IPS-NIHi7 (cell line): ENCODE measurements around the gene SERHL2.
"Not testable (repeated sequence)": the region's sequence is repeated elsewhere in the genome, so short reads cannot be mapped to it uniquely, and the experiment has no call there.

Experiments
- DNase-seq: peaks from one replicate; pipeline ENCODE4 v3.0.0; 2012; ENCODE audit warnings: mixed read lengths; ENCODE audit errors: extremely low spot score

SERHL2 gene

GRCh38 chr22:42553475-42554361 is at the start of gene SERHL2:
SERHL2 (plus strand) TSS chr22:42553956; CDS start chr22:42554021, 65 bp downstream.
- peak; percentile 95 for DNase-seq

DNA sequence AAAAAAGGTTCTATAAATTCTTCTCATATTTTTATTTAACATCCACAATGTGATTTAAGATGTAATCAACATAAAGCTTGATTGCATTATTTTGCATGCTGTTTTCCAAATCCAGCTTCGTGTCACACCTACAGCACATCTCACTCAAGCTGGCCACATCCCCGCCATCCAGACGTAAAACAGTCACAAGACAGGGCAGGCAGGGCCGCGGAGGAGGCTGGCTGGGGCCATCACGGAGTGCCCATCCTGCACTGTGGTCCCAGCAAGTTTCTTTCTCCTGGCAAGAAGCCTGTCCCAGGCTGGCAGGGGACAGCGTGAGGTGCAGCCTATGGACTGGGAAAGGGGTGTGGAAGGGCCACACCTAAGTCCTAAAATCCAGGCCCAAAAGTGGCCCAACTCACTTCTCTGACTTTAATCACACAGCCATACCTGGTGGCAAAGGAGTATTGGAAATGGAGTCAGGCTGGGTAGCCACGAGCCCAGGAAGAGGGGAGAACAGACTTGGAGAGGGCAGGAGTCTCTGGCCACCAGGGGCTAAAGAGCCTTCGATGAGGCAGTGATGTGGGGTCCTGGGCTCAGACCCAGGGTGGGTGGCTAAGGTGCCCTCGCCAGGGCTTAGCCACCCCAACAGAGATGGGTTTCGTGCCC is 45.3 kb upstream of the SERHL2 start:
- DNase-seq, result not testable (repeated sequence)

DNA sequence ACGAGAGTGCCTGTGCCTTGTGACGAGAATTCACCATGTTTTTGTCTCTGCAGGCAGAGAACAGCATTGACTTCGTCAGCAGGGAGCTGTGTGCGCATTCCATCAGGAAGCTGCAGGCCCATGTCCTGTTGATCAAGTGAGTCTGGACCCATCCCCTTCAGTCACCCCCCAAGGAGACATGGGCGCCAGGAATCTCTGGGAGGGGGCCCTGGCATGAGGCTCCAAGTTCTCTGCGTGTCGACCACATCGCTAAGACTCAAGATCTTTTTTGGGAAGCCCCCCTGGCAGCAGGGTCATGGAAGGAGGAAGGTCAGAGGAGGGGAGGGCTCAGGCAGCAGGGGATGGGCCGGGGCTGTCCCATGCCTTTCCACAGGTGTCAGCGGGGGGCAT is 44.8 kb upstream of the SERHL2 start:
- DNase-seq, result not testable (repeated sequence)

GRCh38 chr22:42509548-42509947 is 44.2 kb upstream of the SERHL2 start:
- DNase-seq, result no peak

DNA sequence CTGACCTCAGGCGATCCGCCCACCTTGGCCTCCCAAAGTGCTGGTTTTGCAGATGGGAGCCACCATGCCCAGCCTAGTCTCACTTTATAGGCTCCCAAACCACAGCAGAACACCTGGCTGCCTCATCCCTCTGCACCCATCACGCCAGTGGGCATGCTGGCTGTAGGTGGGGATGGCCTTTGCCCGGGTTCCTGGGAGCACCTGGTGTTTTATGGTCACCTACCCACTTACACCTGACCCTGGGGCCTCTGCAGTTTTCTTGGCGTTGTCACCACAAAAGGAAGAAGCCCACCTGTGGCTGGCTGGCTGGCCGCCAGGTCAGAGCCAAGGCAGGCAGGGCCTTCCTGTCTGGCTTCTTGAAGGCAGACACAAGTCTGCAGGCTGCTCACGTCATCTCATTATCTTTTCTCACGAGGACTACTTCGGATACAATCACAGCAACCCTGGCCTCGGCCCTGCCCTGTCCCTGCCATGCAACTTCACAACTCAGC is 42.3 kb upstream of the SERHL2 start:
- DNase-seq, result no peak

DNA sequence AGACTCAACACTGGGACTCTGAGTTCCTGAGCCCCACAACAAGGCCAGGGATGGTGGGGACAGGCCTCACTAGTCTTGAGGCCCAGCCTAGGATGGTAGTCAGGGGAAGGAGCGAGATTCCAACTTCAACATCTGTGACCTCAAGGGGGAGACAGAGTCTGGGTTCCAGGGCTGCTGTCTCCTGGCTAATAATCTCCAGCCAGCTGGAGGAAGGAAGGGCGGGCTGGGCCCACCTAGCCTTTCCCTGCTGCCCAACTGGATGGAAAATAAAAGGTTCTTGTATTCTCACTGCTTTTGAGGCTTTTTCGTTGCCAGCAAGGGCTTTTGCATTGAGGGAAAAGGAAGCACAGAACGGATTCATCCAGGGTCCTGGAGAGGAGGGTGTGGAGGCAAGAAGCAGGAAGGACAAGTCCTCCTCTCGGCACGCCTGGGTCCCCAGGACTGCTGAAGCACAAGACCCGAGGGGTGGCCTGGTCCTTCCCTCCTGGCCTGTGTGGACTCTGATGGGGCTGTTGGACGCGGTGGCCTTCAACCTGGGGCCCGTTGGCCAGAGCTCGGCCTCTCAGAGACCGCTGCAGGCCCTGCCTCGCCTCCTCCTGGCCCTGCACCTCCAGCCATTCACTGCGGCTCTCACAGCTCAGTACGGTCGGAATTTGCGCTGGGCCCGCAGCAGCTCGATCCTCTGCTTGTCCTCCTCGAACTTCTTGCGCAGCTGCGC is 41.3 kb upstream of the SERHL2 start:
- peak; percentile 35 for DNase-seq

GRCh38 chr22:42514331-42514730 is 39.4 kb upstream of the SERHL2 start:
- DNase-seq, result not testable (repeated sequence)

- DNase-seq, result not testable (repeated sequence)
Measured at GRCh38 chr22:42515304-42515703, 38.5 kb upstream of the SERHL2 start.

DNA sequence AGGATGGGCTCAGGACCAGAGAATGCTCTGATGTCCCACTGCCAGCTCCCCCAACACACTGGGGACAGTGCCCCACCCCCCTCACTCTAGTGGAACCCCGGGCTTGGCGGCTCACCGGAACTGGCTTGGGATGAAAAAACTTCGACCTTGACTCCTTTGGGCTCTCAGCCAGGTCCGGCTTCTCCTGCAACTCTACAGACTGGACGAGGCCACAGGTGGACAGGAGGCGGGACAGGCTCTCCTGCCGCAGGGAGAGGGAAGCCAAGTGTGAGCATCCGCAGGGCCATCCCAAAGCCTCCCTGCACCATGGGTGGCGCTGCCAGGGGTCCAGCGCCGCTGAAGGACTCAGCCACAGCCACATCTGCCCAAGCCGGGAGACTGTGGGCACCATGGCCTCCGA is 37.9 kb upstream of the SERHL2 start:
- no peak for DNase-seq

DNA sequence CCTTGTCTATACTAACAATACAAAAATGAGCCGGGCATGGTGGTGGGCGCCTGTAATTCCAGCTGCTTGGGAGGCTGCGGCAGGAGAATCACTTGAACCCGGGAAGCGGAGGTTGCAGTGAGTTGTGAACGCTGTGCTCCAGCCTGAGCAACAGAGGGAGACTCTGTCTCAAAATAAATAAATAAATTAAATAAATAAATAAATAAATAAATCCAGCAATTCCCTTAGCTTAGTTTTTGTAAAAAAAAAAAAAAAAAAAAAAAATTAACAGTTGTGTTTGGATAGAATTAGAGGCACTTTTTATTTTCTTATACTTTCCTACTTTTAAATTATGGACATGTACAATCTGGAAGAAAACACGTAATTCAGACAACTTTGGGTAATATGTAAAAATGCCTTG is 36.7 kb upstream of the SERHL2 start:
- DNase-seq, result not testable (repeated sequence)

DNA sequence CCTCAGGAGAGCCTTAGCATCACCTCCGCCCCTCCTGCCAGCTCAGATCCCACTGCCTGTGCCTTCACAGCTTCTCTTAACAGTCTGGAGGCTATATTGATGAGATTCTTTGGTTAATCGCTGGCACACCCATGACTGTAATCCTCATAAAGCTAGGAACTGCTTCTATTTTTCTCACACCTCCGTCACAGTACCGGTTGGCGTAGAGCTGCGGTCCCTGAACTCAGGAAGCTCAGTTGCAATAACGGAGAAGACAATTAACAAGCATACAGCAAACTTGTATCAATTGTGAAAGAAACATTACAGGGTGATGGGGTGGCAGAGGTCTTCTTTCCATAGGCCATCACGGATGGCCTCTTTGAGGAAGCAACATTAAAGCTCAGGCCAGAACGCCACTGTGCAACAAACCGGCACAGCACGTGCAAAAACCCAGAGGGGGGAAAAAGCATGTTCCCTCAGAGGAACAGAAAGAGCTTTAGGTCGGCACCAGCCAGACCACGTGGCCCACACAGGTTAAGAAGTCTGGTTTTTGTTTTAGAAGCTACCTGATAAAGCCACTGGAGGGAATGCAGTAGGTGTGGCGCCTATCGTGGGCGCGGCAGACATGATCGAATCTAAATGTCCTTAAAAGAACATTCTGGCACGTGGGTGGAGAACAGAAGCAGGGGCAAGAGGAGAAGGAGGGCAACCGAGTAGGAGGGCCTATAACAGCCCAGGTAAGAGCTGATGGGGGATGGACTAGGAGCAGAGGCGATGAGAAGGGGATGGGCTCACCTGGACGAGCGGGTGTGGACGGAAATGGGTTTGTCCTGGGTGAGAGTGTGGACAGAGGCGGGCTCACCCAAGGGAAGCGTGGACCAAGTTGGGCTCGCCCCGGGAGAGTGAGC is 34.9 kb upstream of the SERHL2 start:
- DNase-seq, result not testable (repeated sequence)

- DNase-seq, result peak; percentile 77
Measured at GRCh38 chr22:42519525-42520401, 34.0 kb upstream of the SERHL2 start, which contains the start of gene RRP7A. RRP7A (minus strand) TSS chr22:42519796; CDS start chr22:42519786, 10 bp downstream.

- no peak for DNase-seq
Measured at GRCh38 chr22:42521228-42521546, 32.6 kb upstream of the SERHL2 start.

- DNase-seq, result no peak
Measured at GRCh38 chr22:42522546-42522945, 31.2 kb upstream of the SERHL2 start.

DNA sequence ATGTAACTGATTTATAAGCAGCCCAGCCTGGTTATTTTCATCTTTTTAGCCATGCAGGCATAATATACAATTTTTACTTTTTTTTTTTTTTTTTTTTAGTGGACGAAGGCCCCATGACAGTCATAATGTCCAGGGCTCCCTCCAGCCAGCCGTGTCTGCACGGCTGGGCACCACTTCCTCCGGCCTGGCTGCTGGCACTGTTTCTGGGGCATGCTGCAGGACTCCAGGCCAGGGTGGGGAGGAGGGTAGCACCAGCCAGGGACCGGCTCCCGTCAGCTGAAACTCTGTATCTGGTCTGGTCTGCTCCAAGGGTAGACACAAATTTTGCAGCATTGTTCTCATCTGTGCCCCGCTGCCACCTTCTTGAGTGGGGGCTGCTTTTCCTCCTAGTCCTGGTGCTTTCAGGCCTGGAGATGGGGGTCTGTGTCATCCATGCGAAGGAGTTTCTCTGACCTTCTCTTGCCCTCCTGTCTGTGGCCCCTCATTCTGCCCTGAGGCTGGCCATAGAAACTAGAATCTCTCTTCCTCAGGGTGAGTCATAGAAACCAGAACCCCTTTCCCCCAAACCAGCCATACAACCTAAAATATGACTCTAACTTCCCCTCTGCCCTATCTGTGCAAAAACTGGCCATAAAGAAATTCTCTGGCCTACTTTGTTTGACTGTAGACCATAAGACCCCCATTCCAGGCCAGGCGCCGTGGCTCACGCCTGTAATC is 25.0 kb upstream of the SERHL2 start:
- DNase-seq, result no peak

- DNase-seq, result not testable (repeated sequence)
Measured at GRCh38 chr22:42529435-42529834, 24.3 kb upstream of the SERHL2 start.

- DNase-seq, result not testable (repeated sequence)
Measured at GRCh38 chr22:42531401-42532084, 22.2 kb upstream of the SERHL2 start.

- DNase-seq, result no peak
Measured at GRCh38 chr22:42533638-42533977, 20.1 kb upstream of the SERHL2 start.
